ENCODE measurements around the gene CTAG1B. TPM values are rescaled to one million over a fixed set of nuclear protein-coding genes. Genes with fewer than 3 reads are reported as not detected.

The CTAG1B gene
- polyA plus RNA-seq, 1 experiment, result not detected

DNA sequence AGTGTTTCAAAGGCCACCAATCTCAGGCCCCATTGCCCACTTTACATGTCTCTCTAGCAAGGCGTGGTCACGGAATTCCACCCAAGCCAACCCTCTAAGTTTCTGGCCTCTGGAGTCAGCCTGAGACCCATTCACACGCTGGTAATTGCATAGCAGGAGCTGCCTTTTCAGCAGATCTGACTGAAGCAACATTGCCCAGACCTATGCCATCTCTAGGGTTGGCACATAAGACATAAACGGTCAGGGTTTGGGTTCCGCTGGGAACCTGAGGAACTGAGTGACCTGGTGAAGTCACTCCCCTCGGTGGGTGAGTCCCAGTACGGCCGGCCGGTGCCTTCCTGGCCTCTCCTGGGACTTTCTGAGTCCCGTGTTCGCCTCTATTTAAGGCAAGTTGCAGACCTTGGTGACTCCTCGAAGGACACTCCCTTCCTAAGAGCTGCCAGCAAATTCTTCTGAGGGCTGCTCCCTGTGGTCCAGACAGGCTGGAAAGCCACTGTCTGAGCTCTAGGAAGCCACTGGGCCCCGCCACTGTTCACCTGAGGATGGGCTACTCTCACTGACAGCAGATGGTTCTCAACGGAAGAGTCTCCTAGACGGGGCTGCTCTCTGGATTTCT lies 18.2 kb downstream of the CTAG1B start:
- H3K27me3 ChIP-seq (ENCODE audit: control insufficient read depth, insufficient read depth, low read length), result no peaks in the 10 kb centered on the region
- H3K9me3 ChIP-seq (ENCODE audit: control insufficient read depth, insufficient read depth, low read length), result peaks cover 3% of the 10 kb centered on the region; the same call in 1 of the 2 replicates
- no peak overlapping the region for H3K27ac ChIP-seq (ENCODE audit: low read depth, low read length)
- no peak for DNase-seq (ENCODE audit: low read depth, low spot score)
- no peak overlapping the region for H3K4me3 ChIP-seq (ENCODE audit: low read depth, low read length)
- CTCF ChIA-PET, result no interaction called here
- POLR2A ChIA-PET, result no interaction called here
- TF ChIP-seq, protein P1, sequence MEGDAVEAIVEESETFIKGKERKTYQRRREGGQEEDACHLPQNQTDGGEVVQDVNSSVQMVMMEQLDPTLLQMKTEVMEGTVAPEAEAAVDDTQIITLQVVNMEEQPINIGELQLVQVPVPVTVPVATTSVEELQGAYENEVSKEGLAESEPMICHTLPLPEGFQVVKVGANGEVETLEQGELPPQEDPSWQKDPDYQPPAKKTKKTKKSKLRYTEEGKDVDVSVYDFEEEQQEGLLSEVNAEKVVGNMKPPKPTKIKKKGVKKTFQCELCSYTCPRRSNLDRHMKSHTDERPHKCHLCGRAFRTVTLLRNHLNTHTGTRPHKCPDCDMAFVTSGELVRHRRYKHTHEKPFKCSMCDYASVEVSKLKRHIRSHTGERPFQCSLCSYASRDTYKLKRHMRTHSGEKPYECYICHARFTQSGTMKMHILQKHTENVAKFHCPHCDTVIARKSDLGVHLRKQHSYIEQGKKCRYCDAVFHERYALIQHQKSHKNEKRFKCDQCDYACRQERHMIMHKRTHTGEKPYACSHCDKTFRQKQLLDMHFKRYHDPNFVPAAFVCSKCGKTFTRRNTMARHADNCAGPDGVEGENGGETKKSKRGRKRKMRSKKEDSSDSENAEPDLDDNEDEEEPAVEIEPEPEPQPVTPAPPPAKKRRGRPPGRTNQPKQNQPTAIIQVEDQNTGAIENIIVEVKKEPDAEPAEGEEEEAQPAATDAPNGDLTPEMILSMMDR (IDR thresholded peaks at IDR 0.05; ENCODE audit: low read depth, low read length), result no peak

DNA sequence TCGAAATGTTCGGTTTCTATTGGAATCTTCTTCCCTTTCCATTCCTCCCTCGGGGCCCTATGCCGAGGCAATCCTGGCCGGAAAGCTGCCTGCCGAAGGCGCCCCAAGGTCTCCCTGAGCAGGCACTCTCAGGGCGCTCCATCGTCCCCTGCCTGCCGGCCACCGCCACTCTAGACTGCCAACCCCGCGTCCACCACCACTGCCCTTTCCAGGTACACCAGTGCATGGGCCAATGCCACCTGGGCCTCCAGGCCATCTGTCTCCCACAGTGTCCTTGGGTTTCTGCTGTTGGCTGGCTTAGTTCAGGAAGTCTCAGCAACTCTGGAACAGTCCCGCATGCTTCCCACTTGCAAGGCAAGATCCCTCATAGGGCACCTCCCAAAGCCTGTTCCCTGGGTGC lies 19.6 kb downstream of the CTAG1B start:
- ChIA-PET CTCF (interaction anchor here (1.4 kb wide), 1 partner anchor 149 kb away, joined by 3 read pairs; no protein-coding TSS in a partner anchor), POLR2A (no interaction called here)
- no peak for DNase-seq (ENCODE audit: low read depth, low spot score)
- TF ChIP-seq, protein P1 (IDR thresholded peaks at IDR 0.05; ENCODE audit: low read depth, low read length), result no peak
- no peak overlapping the region for H3K27ac ChIP-seq (ENCODE audit: low read depth, low read length)
- peaks cover 3% of the 10 kb centered on the region; the same call in 1 of the 2 replicates for H3K9me3 ChIP-seq (ENCODE audit: control insufficient read depth, insufficient read depth, low read length)
- H3K27me3 ChIP-seq (ENCODE audit: control insufficient read depth, insufficient read depth, low read length), result peaks cover 4% of the 10 kb centered on the region
- H3K4me3 ChIP-seq (ENCODE audit: low read depth, low read length), result no peak overlapping the region

DNA sequence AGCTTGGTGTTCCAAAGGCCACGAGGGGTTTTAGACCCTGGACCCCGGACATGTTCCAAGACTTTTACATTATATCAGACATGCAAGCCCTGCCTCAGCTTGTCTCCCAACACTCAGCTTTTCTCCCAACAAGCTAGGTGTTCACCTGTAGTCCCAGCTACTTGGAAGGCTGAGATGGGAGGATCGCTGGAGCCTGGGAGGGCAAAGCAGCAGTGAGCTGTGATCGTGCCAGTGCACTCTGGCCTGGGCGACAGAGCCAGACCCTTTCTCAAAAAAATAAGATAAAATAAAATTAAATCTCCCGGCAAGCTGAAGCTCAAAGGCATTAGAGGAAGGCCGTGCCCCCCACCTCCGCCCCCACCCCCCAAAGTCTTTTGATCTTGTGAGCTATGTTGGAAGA lies 20.4 kb downstream of the CTAG1B start:
- TF ChIP-seq, protein P1 (IDR thresholded peaks at IDR 0.05; ENCODE audit: low read depth, low read length), result no peak
- Histone ChIP-seq H3K9me3 (ENCODE audit: control insufficient read depth, insufficient read depth, low read length) (peaks cover 3% of the 10 kb centered on the region; the same call in 1 of the 2 replicates), H3K4me3 (ENCODE audit: low read depth, low read length) (no peak overlapping the region), H3K27ac (ENCODE audit: low read depth, low read length) (no peak overlapping the region), H3K27me3 (ENCODE audit: control insufficient read depth, insufficient read depth, low read length) (peaks cover 8% of the 10 kb centered on the region)
- ChIA-PET POLR2A (no interaction called here), CTCF (interaction anchor here (0.6 kb wide), 1 partner anchor 50 kb away, joined by 3 read pairs; no protein-coding TSS in a partner anchor)
- DNase-seq (ENCODE audit: low read depth, low spot score), result no peak

DNA sequence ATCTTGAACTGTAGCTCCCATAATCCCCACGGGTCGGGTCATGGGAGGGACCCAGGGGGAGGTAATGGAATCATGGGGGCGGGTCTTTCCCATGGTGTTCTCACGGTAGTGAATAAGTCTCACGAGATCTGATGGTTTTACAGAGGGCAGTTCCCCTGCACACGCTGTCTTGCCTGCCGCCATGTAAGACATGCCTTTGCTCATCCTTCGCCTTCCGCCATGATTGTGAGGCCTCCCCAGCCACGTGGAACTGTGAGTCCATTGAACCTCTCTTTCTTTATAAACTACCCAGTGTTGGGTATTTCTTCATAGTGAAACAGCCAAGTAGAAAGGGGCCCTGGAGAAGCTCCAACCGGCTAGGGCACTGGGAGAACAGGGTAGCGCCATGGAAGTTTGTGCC lies 21.9 kb downstream of the CTAG1B start:
- Histone ChIP-seq H3K4me3 (ENCODE audit: low read depth, low read length) (no peak overlapping the region), H3K27me3 (ENCODE audit: control insufficient read depth, insufficient read depth, low read length) (peaks cover 8% of the 10 kb centered on the region), H3K27ac (ENCODE audit: low read depth, low read length) (no peak overlapping the region), H3K9me3 (ENCODE audit: control insufficient read depth, insufficient read depth, low read length) (peaks cover 3% of the 10 kb centered on the region; the same call in 1 of the 2 replicates)
- CTCF ChIA-PET, result no interaction called here
- TF ChIP-seq, protein P1 (IDR thresholded peaks at IDR 0.05; ENCODE audit: low read depth, low read length), result no peak
- POLR2A ChIA-PET, result no interaction called here
- no peak for DNase-seq (ENCODE audit: low read depth, low spot score)

DNA sequence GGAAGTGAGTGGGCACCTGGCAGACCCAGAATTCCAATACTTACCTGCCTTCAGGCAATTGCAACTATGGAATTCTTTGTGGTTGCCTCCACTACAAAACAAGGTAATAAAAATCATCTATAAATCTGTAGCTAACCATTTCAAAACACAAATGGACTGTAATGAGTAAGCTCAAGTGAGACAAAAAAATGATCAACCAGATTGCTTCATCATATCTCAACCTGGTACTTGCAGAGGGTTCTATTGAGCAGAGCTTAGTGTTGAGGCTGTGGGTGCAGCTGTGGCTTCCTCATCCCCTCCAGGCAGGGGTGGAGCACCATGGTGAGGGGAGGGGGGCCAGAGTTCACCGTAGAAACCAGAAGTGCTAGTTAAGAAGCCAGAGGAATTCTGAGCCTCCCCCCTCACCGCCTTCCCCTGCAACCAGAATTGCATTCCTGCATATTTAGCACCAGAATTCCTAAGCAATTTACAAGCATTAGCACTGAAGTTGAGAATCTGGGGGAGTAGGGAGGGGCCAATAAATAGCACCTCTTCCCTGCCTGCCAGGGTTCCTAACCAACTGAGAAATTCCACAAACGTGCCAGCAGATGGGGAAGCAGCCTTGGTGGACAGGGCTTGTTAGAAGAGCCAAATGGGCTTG lies 22.7 kb downstream of the CTAG1B start:
- DNase-seq (ENCODE audit: low read depth, low spot score), result no peak
- Histone ChIP-seq H3K27me3 (ENCODE audit: control insufficient read depth, insufficient read depth, low read length) (peaks cover 8% of the 10 kb centered on the region), H3K27ac (ENCODE audit: low read depth, low read length) (no peak overlapping the region), H3K4me3 (ENCODE audit: low read depth, low read length) (no peak overlapping the region), H3K9me3 (ENCODE audit: control insufficient read depth, insufficient read depth, low read length) (peaks cover 3% of the 10 kb centered on the region; the same call in 1 of the 2 replicates)
- TF ChIP-seq, protein P1 (IDR thresholded peaks at IDR 0.05; ENCODE audit: low read depth, low read length), result no peak
- POLR2A ChIA-PET, result no interaction called here
- CTCF ChIA-PET, result interaction anchor here (2.6 kb wide), 1 partner anchor 152 kb away, joined by 8 read pairs; no protein-coding TSS in a partner anchor
